Measurements from ENCODE around the gene HOXB3.

DNA sequence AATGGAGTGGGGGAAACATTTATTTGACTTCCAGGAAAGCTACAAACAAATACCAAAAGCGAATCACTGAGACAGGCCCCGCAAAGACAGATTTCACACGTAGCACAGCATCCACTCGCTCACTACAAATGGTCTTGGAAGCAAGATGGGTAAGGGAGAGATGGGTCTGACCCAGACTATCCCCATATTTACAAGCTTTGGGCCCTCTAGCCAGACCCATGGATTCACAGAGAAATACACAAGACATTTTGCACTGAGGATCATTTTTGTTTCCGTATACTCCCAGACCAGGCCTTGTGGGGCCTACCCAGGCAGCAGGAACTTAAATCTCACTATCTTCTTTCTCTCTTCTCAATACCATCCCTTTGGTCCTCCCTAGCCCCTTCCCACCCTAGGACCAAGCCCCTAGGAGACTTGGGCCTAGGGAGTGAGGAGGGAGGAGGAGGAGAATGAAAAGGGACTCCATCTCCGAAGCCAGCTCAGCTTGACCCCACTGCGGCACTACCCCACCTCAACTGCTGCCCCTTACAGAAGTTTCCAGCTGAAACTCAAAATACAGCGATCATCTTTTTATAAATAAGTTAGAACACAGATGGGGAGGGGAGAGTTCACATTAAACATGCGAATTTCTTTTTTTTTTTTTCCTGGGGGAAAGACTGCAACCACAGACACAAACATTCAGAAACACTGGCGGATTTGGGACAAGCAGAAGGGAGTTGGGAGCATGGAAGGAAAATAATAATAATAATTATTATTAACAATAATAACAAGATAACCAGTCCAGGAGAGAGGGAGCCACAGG lies 1.4 kb upstream of the HOXB3 start:
- TF ChIP-seq, protein P1, sequence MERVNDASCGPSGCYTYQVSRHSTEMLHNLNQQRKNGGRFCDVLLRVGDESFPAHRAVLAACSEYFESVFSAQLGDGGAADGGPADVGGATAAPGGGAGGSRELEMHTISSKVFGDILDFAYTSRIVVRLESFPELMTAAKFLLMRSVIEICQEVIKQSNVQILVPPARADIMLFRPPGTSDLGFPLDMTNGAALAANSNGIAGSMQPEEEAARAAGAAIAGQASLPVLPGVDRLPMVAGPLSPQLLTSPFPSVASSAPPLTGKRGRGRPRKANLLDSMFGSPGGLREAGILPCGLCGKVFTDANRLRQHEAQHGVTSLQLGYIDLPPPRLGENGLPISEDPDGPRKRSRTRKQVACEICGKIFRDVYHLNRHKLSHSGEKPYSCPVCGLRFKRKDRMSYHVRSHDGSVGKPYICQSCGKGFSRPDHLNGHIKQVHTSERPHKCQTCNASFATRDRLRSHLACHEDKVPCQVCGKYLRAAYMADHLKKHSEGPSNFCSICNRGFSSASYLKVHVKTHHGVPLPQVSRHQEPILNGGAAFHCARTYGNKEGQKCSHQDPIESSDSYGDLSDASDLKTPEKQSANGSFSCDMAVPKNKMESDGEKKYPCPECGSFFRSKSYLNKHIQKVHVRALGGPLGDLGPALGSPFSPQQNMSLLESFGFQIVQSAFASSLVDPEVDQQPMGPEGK (CRISPR knock-in tag; IDR thresholded peaks at IDR 0.05; ENCODE audit: borderline replicate concordance) = no peak
- TF ChIP-seq ZFP30 (CRISPR knock-in tag; IDR thresholded peaks at IDR 0.05) = no peak
- TF ChIP-seq, protein P2, sequence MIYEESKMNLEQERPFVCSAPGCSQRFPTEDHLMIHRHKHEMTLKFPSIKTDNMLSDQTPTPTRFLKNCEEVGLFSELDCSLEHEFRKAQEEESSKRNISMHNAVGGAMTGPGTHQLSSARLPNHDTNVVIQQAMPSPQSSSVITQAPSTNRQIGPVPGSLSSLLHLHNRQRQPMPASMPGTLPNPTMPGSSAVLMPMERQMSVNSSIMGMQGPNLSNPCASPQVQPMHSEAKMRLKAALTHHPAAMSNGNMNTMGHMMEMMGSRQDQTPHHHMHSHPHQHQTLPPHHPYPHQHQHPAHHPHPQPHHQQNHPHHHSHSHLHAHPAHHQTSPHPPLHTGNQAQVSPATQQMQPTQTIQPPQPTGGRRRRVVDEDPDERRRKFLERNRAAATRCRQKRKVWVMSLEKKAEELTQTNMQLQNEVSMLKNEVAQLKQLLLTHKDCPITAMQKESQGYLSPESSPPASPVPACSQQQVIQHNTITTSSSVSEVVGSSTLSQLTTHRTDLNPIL (CRISPR knock-in tag; IDR thresholded peaks at IDR 0.05; ENCODE audit: low read depth) = no peak
- no peak for TF ChIP-seq ZFP3 (CRISPR knock-in tag; IDR thresholded peaks at IDR 0.05)

Data from SK-N-SH treated with all-trans-retinoic acid at 6 μM for 48 hours (cell line).